ENCODE results near the gene UHRF1.

DNA sequence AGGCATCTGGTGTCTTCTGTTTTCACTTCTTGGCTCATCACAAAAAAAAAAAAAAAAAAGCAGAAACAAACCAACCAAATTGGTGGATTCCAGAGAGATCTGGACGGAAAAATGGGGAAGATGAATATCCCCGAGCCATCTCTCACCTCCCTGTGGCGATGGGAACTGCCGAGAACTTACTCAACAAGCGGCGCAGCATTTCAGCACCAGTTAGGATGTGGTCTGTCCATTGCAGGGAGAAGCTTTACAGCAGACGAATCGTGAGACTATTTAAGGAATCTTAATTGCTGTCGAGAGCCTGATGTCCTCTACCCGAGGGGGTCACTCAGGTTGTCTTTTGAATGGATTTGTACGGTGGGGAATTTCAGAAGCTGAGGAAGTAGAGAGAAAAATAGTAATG lies 42.4 kb downstream of the UHRF1 start:
- TF ChIP-seq, protein P1, sequence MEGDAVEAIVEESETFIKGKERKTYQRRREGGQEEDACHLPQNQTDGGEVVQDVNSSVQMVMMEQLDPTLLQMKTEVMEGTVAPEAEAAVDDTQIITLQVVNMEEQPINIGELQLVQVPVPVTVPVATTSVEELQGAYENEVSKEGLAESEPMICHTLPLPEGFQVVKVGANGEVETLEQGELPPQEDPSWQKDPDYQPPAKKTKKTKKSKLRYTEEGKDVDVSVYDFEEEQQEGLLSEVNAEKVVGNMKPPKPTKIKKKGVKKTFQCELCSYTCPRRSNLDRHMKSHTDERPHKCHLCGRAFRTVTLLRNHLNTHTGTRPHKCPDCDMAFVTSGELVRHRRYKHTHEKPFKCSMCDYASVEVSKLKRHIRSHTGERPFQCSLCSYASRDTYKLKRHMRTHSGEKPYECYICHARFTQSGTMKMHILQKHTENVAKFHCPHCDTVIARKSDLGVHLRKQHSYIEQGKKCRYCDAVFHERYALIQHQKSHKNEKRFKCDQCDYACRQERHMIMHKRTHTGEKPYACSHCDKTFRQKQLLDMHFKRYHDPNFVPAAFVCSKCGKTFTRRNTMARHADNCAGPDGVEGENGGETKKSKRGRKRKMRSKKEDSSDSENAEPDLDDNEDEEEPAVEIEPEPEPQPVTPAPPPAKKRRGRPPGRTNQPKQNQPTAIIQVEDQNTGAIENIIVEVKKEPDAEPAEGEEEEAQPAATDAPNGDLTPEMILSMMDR (IDR thresholded peaks at IDR 0.05), result no peak
- TF ChIP-seq POLR2A (IDR thresholded peaks at IDR 0.05), result no peak
